CD4-positive, alpha-beta T cell treated with Interleukin-2 at 100 ng/mL for 4 hours (primary cell): ENCODE results near the gene BLTP3A.
"Not testable (repeated sequence)": the region's sequence is repeated elsewhere in the genome, so short reads cannot be mapped to it uniquely, and the experiment has no call there.

Source experiments
- DNase-seq: peaks from one replicate; pipeline ENCODE4 v3.0.0-alpha.2; 2020; ENCODE audit warnings: low spot score

BLTP3A gene, protein sequence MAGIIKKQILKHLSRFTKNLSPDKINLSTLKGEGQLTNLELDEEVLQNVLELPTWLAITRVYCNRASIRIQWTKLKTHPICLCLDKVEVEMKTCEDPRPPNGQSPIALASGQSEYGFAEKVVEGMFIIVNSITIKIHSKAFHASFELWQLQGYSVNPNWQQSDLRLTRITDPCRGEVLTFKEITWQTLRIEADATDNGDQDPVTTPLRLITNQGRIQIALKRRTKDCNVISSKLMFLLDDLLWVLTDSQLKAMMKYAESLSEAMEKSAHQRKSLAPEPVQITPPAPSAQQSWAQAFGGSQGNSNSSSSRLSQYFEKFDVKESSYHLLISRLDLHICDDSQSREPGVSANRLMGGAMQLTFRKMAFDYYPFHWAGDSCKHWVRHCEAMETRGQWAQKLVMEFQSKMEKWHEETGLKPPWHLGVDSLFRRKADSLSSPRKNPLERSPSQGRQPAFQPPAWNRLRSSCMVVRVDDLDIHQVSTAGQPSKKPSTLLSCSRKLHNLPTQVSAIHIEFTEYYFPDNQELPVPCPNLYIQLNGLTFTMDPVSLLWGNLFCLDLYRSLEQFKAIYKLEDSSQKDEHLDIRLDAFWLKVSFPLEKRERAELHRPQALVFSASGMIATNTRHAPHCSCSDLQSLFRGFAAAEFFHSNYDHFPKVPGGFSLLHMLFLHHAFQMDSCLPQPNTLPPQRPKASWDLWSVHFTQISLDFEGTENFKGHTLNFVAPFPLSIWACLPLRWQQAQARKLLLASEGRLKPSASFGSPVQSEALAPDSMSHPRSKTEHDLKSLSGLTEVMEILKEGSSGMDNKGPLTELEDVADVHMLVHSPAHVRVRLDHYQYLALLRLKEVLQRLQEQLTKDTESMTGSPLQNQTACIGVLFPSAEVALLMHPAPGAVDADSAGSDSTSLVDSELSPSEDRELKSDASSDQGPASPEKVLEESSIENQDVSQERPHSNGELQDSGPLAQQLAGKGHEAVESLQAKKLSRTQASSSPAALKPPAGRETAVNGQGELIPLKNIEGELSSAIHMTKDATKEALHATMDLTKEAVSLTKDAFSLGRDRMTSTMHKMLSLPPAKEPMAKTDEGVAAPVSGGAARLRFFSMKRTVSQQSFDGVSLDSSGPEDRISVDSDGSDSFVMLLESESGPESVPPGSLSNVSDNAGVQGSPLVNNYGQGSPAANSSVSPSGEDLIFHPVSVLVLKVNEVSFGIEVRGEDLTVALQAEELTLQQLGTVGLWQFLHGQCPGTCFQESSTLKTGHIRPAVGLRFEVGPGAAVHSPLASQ (N-terminal part only)

DNA sequence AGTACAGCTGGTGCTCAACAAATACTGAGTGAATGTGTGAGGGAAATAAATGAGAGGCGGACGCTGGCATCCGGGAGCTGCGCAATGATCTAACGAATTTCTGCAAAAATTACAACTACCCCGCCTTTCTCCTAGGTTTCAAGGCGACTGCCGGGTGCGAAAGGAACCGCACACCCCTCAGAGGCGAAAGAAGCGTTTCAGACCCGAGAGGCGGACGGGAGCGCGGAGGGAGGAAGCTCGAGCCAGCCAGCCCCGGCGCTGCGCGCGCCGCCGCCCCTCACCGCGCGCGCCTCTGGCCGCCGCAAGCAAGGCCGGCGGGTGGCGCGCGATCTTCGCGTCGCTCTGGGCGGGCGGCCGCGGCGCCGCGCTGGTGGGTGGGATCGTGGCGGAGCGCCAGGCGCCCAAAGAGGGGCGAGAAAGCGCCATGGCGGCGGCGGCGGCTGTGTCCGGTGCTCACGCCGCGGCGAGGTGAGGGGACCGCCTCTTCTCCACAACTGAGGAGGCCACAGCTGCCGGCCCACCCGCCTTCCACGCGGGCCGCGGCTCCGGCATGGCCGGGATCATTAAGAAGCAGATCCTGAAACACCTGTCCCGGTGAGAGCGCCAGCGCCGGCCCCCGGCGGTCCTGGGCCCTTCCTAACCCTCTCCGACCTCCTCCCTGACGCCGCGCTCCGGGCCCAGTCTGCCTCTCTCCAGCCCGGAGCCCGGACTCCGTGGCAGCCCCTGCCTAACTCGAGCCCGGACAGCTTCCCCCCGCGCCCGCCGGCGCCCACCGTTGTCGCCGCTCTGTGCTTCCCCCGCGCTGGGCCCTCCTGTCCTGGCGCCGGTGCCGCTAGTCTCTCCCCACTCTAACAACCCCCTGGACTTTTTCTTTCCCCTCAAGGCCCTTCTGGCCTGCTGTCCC lies at the start of gene BLTP3A:
Gene BLTP3A, plus strand, starts transcription at position 383 of the 904 bp plus-strand sequence. Its CDS starts 168 bp downstream, at position 551.
- peak; percentile 64 for DNase-seq

DNA sequence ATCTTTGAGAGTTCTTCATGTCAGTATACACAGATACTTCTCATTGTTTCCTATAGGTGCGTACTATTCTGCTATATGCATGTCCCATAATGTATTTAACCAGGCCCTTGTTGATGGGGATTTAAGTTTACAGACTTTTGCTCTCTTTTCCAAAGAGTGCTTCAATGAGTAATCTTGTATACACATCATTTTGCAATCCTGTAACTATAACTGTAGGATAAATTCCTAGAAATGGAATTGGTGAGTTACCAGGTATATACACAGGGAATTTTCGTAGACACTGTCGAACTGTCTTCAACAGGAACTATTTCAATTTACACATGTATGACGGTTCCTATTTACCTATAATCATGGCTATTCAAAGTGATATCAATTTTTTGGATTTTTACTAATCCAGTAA lies 49.8 kb upstream of the BLTP3A start:
- DNase-seq: no peak

DNA sequence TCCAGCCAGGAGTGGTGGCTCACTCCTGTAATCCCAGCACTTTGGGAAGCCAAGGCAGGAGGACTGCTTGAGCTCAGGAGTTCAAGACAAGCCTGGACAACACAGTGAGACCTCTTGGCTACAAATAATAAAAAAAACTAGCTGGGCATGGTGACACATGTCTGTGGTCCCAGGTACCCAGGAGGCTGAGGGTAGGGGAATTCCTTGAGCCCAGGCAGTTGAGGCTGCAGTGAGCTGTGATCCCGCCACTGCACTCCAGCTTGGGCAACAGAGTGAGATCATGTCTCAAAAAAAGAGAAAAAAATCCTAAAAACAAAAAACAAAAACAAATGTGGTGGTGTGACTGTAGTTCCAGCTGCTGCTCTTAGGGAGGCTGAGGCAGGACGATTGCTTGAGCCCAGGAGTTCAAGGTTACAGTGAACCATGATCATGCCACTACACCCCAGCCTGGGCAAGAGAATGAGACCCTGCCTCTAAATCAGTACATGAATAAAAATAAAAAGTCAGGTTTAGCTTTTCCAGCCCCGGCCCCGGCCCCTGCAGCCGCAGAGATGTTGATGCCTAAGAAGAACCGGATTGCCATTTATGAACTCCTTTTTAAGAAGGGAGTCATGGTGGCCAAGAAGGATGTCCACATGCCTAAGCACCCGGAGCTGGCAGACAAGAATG lies 48.1 kb upstream of the BLTP3A start:
- DNase-seq: no peak

DNA sequence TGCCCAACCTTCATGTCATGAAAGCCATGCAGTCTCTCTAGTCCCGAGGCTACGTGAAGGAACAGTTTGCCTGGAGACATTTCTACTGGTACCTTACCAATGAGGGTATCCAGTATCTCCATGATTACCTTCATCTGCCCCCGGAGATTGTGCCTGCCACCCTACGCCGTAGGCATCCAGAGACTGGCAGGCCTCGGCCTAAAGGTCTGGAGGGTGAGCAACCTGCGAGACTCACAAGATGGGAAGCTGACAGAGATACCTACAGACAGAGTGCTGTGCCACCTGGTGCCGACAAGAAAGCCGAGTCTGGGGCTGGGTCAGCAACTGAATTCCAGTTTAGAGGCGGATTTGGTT lies 47.6 kb upstream of the BLTP3A start:
- DNase-seq: not testable (repeated sequence)

DNA sequence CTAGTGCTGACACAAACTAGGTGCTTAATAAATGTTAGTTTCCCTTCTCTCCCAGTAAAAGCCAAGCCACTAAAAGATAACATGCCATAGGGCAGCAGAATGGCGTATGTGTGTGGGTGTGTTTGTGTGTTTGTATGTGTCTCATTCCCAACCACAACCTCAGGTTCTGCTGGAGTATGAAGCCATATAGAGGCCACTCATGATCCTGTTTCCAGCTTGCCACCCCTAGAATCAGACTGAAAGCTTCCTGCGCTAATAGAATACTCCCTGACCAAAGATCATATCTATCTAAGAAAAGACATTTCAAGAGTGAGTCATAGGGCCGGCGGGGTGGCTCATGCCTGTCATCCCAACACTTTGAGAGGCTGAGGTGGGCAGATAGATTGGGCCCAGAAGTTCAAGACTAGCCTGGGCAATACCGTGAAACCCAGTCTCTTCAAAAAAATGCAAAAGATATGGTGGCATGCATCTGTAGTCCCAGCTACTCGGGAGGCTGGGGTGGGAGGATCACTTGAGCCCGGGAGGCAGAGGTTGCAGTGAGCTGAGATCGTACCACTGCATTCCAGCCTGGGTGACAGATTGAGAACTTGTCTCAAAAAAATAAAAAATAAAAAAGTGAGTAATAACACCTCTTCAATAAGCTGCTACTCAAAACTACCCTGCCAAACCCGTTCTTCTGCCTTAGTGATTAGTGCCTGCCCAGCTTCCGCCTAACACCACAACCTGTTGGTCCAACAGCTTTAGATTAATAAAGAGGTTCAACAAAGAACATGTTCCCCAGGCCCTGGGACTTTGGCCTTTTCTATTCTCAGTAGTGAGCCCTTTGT lies 46.4 kb upstream of the BLTP3A start:
- DNase-seq: no peak

DNA sequence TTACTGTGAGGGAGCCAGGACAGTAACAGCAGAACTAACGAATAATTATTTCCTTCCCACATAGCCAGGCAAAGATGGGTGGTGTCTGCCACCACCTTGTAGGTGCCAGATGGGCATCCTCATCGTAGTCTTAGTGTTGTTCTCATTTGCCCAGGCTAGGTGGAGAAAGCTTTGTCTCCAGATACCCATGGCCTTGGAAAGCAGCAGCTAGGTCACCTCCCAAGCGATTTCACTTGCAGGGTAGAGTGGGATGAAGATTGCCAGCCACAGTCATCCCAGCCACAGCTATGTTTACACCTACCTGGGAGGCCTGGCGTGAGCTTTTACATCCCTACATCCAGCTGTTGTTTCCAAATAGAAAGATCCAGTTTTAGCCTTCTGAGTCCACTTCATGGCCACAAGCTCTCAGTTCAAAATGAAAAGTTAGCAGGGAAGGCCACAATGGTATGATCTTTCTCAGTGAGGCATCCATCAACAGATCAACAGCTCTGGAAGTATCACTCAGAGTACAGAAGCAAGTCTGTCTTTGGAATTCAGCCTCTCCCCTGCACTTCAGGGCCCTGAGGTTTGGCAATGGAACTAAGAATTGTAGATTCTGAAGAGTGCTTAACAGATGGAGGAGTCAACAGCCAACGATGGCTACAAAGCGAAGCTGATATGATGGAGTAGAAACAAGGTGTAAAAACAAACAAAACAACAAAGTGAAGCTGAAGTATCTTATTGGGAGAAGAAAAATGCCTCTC lies 45.6 kb upstream of the BLTP3A start:
- DNase-seq: no peak

DNA sequence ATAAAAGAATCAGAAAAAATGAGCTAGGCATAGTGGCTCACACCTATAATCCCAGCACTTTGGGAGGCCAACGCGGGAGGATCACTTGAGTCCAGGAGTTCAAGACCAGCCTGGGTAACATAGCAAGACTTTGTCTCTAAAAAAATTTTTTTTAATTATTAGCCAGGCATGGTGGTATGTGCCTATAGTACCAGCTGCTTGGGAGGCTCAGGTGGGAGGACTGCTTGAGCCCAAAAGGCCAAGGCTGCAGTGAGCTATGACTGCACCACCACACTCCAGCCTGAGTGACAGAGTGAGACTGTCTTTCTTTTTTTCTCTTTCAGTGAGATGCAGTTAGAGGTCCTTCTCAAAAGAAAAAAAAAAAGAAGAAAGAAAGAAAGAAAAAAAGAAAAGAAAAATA lies 43.1 kb upstream of the BLTP3A start:
- DNase-seq: no peak

DNA sequence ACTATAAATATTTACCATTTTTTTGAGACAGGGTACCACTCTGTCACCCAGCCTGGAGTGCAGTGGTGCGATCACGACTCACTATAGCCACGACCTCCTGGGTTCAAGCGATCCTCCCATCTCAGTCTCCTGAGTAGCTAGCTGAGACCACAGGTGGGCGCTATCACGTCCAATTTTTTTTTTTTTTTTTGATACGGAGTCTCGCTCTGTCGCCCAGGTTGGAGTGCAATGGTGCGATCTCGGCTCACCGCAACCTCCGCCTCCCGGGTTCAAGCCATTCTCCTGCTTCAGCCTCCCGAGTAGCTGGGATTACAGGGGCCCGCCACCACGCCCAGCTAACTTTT lies 35.4 kb upstream of the BLTP3A start:
- DNase-seq: peak; percentile 35

DNA sequence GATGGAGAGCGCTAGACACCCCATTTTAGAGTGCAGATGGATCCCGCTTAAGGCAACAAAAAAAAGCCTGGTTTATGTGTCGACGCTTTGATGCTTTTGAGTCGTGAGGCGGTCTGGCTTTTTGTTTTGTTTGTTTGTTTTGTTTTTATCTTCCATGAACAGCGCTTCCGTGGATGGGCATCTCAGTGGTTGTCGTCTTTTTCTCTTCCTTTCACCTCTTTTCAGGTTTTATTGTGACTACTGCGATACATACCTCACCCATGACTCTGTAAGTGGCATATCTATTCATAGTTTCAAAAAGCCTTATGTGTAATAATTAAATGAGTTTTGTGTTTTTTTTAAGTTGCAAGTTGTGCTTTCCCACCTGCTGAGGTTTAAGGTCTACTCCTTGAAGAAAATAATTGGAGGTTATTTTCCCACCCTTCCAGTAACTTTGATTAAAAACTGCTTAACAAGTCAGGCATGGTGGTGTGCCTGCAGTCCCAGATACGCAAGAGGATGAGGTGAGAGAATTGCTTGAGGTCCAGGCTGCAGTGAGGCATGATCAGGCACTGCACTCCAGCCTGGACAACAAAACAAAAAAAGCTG lies 34.1 kb upstream of the BLTP3A start:
- no peak for DNase-seq

DNA sequence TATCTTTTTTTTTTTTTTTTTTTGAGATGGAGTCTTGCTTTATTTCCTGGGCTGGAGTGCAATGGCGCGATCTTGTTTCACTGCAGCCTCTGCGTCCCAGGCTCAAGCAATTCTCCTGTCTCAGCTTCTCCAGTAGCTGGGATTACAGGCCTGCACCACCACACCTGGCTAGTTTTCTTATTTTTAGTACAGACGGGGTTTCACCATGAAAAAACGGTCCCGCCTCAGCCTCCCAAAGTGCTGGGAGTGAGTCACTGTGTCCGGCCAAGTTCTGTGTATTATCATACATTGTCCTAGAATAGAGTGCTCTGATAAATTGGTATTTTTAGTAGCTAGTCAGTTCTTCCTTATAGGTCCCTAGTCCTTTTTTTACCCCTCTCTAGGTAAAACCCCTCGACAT lies 31.8 kb upstream of the BLTP3A start:
- no peak for DNase-seq

DNA sequence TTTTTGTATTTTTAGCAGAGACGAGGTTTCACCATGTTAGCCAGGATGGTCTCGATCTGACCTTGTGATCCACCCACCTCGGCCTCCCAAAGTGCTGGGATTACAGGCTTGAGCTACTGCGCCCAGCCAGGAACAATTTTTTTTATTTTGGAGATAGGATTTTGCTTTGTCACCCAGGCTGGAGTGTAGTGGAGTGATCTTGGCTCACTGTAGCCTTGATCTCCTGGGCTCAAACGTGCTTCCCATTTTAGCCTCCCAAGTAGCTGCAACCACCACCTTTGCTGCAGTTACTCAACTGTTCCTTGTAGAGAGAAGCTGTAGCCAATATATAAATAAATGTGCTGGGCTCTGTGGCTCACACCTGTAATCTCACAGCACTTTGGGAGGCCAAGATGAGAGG lies 30.2 kb upstream of the BLTP3A start:
- not testable (repeated sequence) for DNase-seq

DNA sequence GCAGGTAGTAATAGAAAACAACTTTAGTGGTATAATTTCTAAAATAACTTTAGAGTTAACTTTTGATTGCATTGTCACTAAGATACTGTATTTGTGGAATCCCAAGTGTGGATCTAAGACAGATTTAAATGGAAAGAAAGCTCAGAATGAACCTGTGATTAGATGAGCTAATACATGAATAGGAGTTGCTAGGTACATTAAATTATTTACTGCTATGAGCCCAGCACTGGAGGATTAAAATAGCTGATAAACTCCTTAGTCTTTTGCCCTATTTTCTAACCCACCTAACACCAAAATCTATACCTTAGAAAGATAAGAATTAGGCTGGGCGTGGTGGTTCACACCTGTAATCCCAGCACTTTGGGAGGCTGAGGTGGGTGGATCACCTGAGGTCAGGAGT lies 23.7 kb upstream of the BLTP3A start:
- no peak for DNase-seq

DNA sequence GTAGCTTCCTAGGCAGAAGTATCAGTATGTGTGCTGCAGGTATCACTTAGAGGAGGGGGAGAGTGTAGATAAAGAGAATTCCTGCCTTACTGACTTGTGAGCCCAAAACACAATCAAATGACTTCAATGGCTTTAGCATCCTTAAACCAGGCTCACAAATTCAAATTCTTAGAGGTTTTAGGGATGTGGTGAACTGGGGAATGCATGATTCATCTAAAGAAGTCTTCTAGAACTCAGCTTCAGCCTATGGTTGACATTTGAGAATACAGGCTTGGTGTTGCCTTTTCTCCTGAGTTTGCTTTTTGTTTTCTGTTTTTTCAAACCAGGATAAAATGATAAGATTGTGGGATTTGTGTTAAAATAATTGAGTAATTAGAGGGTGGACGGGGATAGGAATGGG lies 20.2 kb upstream of the BLTP3A start:
- no peak for DNase-seq

DNA sequence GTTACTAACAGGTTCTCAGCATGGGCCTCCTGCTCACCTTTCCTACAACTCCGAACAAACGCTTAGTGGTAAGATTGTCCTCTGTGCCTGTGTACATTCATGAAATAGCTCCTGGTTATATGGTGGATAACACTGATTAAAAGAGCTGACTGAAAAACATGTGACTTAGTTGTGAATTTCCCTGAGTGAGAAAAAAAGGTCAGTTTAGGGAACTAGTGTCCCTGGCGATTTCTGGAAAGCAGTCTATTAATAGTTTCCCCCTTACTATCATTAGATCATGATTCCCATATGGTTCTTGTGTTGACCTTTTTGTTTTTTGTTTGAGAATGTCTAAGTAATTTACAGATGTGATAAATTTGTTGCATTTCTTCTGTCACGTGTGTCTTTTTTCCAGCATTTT lies 18.9 kb upstream of the BLTP3A start:
- no peak for DNase-seq

DNA sequence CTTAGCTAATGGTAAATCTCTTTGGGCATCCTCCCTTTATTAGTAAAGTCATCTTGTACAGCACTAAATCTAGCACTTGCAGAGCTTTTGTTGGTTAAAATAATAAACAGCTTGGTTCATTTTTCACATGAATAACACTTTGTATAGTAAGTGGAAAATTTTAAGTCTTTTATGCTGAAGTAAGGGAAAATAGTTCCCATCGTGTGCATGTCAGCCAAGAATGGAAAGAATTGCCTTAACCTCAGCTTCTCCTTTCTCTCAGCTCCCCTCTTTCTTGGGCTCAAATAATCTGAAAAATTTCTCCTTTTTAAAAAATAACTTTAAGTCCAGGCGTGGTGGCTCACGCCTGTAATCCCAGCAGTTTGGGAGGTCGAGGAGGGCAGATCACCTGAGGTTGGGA lies 18.0 kb upstream of the BLTP3A start:
- no peak for DNase-seq

DNA sequence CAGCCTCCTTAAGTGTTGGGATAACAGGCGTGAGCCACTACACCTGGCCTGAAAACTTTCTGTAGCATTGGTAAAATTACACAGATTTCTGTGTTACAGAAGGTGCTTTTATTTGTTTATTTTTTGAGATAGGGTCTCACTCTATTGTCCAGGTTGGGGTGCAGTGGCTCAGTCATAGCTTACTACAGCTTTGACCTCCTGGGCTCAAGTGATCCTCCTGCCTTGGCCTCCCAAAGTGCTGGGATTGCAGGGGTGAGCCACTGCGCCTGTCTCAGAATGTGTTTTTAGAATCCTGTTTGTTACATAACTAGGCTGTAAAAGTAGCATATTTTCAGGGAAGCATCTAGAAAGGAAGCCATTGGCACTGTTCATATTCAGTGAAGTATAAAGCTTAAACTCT lies 16.9 kb upstream of the BLTP3A start:
- DNase-seq: no peak

DNA sequence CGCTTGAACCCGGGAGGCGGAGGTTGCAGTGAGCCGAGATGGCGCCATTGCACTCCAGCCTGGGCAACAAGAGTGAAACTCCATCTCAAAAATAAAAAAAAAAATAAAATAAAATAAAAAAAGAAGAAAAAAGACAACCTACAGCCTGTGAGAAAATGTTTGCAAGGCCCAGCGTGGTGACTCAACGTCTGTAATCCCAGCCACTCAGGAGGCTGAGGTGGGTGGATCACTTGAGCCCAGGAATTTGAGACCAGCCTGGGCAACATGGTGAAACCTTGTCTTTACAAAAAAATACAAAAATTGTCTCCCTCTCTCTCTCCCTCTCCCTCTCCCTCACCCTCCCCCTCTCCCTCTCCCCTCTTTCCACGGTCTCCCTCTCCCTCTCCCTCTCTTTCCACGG lies 6.5 kb upstream of the BLTP3A start:
- not testable (repeated sequence) for DNase-seq

DNA sequence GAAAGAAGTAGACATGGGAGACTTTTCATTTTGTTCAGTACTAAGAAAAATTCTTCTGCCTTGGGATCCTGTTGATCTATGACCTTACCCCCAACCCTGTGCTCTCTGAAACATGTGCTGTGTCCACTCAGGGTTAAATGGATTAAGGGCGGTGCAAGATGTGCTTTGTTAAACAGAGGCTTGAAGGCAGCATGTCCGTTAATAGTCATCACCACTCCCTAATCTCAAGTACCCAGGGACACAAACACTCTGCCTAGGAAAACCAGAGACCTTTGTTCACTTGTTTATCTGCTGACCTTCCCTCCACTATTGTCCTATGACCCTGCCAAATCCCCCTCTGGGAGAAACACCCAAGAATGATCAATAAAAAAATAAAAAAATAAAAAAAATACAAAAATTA lies 4.7 kb upstream of the BLTP3A start:
- not testable (repeated sequence) for DNase-seq

DNA sequence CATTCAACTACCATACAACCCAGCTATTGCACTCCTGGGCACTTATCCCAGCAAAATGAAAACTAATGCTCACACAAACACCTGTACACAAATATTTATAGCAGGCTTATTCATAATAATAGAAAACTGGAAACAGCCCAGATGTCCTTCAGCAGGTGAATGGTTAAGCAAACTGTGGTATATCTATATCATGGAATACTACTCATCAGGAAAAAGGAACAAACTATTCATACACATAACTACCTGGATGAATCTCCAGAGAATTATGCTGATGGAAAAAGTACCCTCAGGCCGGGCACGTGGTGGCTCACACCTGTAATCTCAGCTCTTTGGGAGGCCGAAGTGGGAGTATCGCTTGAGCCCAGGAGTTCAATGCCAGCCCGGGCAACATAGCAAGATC lies 3.8 kb upstream of the BLTP3A start:
- no peak for DNase-seq
